HepG2 (cell line): Measurements from ENCODE around the gene HOXB2. TPM values are rescaled to one million over a fixed set of nuclear protein-coding genes. Genes with fewer than 3 reads are reported as not detected.

ENCODE experiments used
- ATAC-seq: fragments of 200-7000 bp; cut with Tn5 transposase; 3 replicates; pipeline ENCODE4 v1.9.1; 2020; ENCODE audit warnings: mild to moderate bottlenecking, moderate library complexity
- BruUV-seq: library from RNA; stranded (reverse); fragments of 400-500 nt; replicated peaks from 2 replicates; lab custom pipeline; 2021; lab: Mats Ljungman, UMichigan
- CTCF ChIA-PET: fragments of 300-600 bp; formaldehyde crosslinking; extraction: SDS; loops from one replicate; lab custom pipeline; 2021; ENCODE audit warnings: low total read pairs, inconsistent platforms, low intra/inter-chr PET ratio; lab: Yijun Ruan, JAX
- POLR2A ChIA-PET: fragments of 350-600 bp; sonication (Branson Sonifier 250); formaldehyde crosslinking; loops from one replicate; lab custom pipeline; 2020; ENCODE audit warnings: antibody characterized with exemption, inconsistent platforms; lab: Yijun Ruan, JAX
- DNase-seq: peaks from one replicate; pipeline ENCODE4 v3.0.0-alpha.2; 2015; ENCODE audit warnings: low spot score
- FAIRE-seq: peaks from 3 replicates; lab custom pipeline; 2011; peaks lifted over from hg19 to GRCh38; lab: Jason Lieb, UNC
- H2AFZ ChIP-seq: one replicate; pipeline ENCODE4 v1.6.1; 2011; ENCODE audit warnings: low read length, inconsistent platforms
- H3K27ac ChIP-seq: fragments of 300-600 bp; 3 replicates; pipeline ENCODE4 v1.8.0; 2011; ENCODE audit warnings: mixed run types, mild to moderate bottlenecking, mixed read lengths, low read length, inconsistent platforms; ENCODE audit not compliant: insufficient read depth; ENCODE audit errors: extremely low read length
- H3K27me3 ChIP-seq, 2 experiments: fragments of 200-600 bp in 1 of 2; 2 replicates in 1 of 2; 3 replicates in 1 of 2; pipeline versions ENCODE4 v1.6.0 to v1.8.0; 2011; ENCODE audit warnings: low read length in 2 of 2, mild to moderate bottlenecking in 2 of 2, moderate library complexity in 2 of 2, inconsistent platforms in 1 of 2; ENCODE audit not compliant: insufficient read depth in 2 of 2, control insufficient read depth in 1 of 2
- H3K36me3 ChIP-seq, 2 experiments: fragments of 200-600 bp in 1 of 2; replicated peaks in 1 of 2; 2 replicates in 1 of 2; 3 replicates in 1 of 2; pipeline versions ENCODE4 v1.5.1 to v1.8.0; 2011; ENCODE audit warnings: low read length in 2 of 2, inconsistent platforms in 1 of 2; ENCODE audit not compliant: insufficient read depth in 2 of 2, control insufficient read depth in 1 of 2
- H3K4me1 ChIP-seq: 2 replicates; pipeline ENCODE4 v1.5.1; 2012; ENCODE audit warnings: low read length, inconsistent platforms; ENCODE audit not compliant: insufficient read depth
- H3K4me2 ChIP-seq: 2 replicates; pipeline ENCODE4 v1.6.0; 2011; ENCODE audit warnings: low read depth, low read length, inconsistent platforms
- H3K4me3 ChIP-seq, 3 experiments: fragments of 200-600 bp in 1 of 3; sonication (generic), shearing (Covaris generic) in 1 of 3; replicated peaks in 1 of 3; 2 replicates each; pipeline ENCODE4 v1.5.1; 2011 to 2016; ENCODE audit warnings: low read length in 3 of 3, inconsistent platforms in 2 of 3, low read depth in 2 of 3, mild to moderate bottlenecking in 2 of 3, control low read depth in 1 of 3, mixed read lengths in 1 of 3; ENCODE audit not compliant: insufficient read depth in 1 of 3
- H3K79me2 ChIP-seq: one replicate; pipeline ENCODE4 v1.6.1; 2011; ENCODE audit warnings: low read length, inconsistent platforms; ENCODE audit not compliant: insufficient read depth
- H3K9ac ChIP-seq: 2 replicates; pipeline ENCODE4 v1.6.0; 2011; ENCODE audit warnings: mild to moderate bottlenecking, low read depth, low read length, inconsistent platforms; ENCODE audit not compliant: insufficient read depth
- H3K9me3 ChIP-seq: 2 replicates; pipeline ENCODE4 v1.5.1; 2012; ENCODE audit warnings: mild to moderate bottlenecking, low read length
- H4K20me1 ChIP-seq: 2 replicates; pipeline ENCODE4 v1.6.0; 2011; ENCODE audit warnings: inconsistent platforms, mild to moderate bottlenecking, low read length, moderate library complexity; ENCODE audit not compliant: insufficient read depth
- ELF4 ChIP-seq: sonication (generic); formaldehyde crosslinking; IDR thresholded peaks from 2 replicates; pipeline ENCODE4 v1.5.0; 2020; ENCODE audit warnings: missing genetic modification reagents, mild to moderate bottlenecking, moderate library complexity, borderline replicate concordance
- MAFF ChIP-seq: IDR thresholded peaks from 2 replicates; pipeline ENCODE4 v1.6.1; 2011; ENCODE audit warnings: low read depth, low read length, improper control_type of control experiment
- PRMT3 ChIP-seq: sonication (generic); formaldehyde crosslinking; IDR thresholded peaks from 2 replicates; pipeline ENCODE4 v1.8.1; 2022; ENCODE audit warnings: low read depth, mild to moderate bottlenecking, moderate library complexity, missing genetic modification reagents, borderline replicate concordance
- RBFOX2 ChIP-seq: fragments of 200-400 bp; formaldehyde crosslinking; IDR thresholded peaks from 2 replicates; pipeline ENCODE4 v1.6.1; 2017; ENCODE audit warnings: low read depth, mild to moderate bottlenecking, low read length
- RFX5 ChIP-seq: IDR thresholded peaks from 2 replicates; pipeline ENCODE4 v1.6.1; 2011; ENCODE audit warnings: low read depth, low read length, improper control_type of control experiment
- ZMAT3 ChIP-seq: sonication (generic); formaldehyde crosslinking; conservative IDR thresholded peaks from 2 replicates; pipeline ENCODE4 v1.7.0; 2021; ENCODE audit warnings: missing genetic modification reagents
- ZNF121 ChIP-seq: sonication (generic); formaldehyde crosslinking; IDR thresholded peaks from 2 replicates; pipeline ENCODE4 v1.5.0; 2020; ENCODE audit warnings: mild to moderate bottlenecking, missing genetic modification reagents
- WGBS: methylation state at CpG from one replicate; pipeline ENCODE4 v1.1.6; 2017; ENCODE audit warnings: low lambda C conversion rate; 5-methylcytosine and 5-hydroxymethylcytosine counted together
- in situ Hi-C: cut with HindIII; loops from 2 replicates; pipeline ENCODE4 v1.10.0; 2017; ENCODE audit warnings: low pct_unique_long_range_greater_than_20kb; ENCODE audit not compliant: extremely low pct_ligation_motif_present
- intact Hi-C: fragments of 100-400 bp; cut with micrococcal nuclease; formaldehyde crosslinking; loops from one replicate; pipeline ENCODE4 v1.10.0; 2022; ENCODE audit not compliant: unreplicated experiment
- polyA plus RNA-seq, 8 experiments: library from polyadenylated mRNA; depleted of rRNA in 3 of 8; stranded (reverse) in 7 of 8; unstranded in 1 of 8; fragments of >200 nt; fragmentation: Illumina TruSeq in 4 of 8; extraction: Trizol in 4 of 8; gene quantifications; 2 replicates each; pipeline versions ENCODE4 v1.2.1 to v1.2.3, GENCODE V29; 2011 to 2016; ENCODE audit warnings: low read depth in 4 of 8, missing spikeins in 1 of 8, mixed read lengths in 1 of 8; ENCODE audit not compliant: insufficient read depth in 1 of 8
- total RNA-seq, 5 experiments: library from RNA; depleted of rRNA; stranded (reverse); fragments of >200 nt; fragmentation: Illumina TruSeq; extraction: Trizol; gene quantifications; 2 replicates each; pipeline ENCODE4 v1.2.3, GENCODE V29; 2016; ENCODE audit warnings: low read depth in 1 of 5
- TF ChIP-seq, protein P1 (sequence below): IDR thresholded peaks from 2 replicates; pipeline ENCODE4 v1.6.1; 2012; ENCODE audit warnings: inconsistent platforms
- TF ChIP-seq, protein P2 (sequence below): sonication (generic); formaldehyde crosslinking; IDR thresholded peaks from 2 replicates; pipeline ENCODE4 v1.4.0; 2020; ENCODE audit warnings: mild to moderate bottlenecking, missing genetic modification reagents
- TF ChIP-seq, protein P3 (sequence below): sonication (generic); formaldehyde crosslinking; IDR thresholded peaks from 2 replicates; pipeline ENCODE4 v1.5.0; 2020; ENCODE audit warnings: missing genetic modification reagents, mild to moderate bottlenecking, borderline replicate concordance
- TF ChIP-seq, protein P4 (sequence below): sonication (generic); formaldehyde crosslinking; IDR thresholded peaks from 2 replicates; pipeline ENCODE4 v1.9.0; 2021; ENCODE audit warnings: missing genetic modification reagents, mild to moderate bottlenecking, borderline replicate concordance
- TF ChIP-seq, protein P5 (sequence below): sonication (generic); formaldehyde crosslinking; IDR thresholded peaks from 2 replicates; pipeline ENCODE4 v1.4.0; 2020; ENCODE audit warnings: missing genetic modification reagents
- TF ChIP-seq, protein P6 (sequence below): sonication (generic); formaldehyde crosslinking; IDR thresholded peaks from 2 replicates; pipeline ENCODE4 v1.9.0; 2022; ENCODE audit warnings: low read depth, missing genetic modification reagents
- TF ChIP-seq, protein P7 (sequence below): sonication (generic); formaldehyde crosslinking; IDR thresholded peaks from 2 replicates; pipeline ENCODE4 v1.8.1; 2023; ENCODE audit warnings: mild to moderate bottlenecking, missing genetic modification reagents

Gene HOXB2
- total and polyA plus RNA-seq, 2 of the 13 experiments (the other 11 are each of a cell fraction or from before 2014, with no cell fraction given), result not detected

DNA sequence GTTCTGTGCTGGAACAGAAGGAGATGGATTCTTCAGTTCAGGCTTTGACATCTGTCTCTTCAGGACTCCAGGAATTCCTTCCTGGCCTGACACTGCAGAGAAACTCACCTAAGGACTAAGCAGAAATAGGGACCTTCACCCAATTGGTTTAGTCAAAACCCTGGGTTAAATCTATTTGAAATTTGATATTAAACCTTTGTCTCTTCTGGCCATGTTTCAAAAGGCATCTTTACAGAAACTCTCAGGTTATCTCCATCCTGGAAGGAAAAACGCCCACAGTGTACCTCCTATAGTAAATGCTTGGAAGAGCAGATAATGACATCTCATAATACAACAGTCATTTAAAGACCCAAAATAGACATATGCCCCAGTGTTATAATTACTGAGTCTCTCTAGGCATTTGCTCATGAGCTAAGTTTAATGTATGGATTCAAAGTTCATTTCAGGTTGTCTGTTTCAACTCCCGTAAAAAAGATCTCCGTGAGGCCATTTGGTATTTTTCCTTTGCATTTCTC lies 38.9 kb upstream of the HOXB2 start:
- Histone ChIP-seq H3K27ac (no peak overlapping the region), H2AFZ (no peak overlapping the region), H3K9ac (no peak overlapping the region), H3K27me3 (peaks cover 33 to 95% of the 10 kb centered on the region in 2 experiments), H3K4me3 (no peak overlapping the region), H3K36me3 (no peaks in the 10 kb centered on the region), H3K9me3 (no peaks in the 10 kb centered on the region), H3K4me2 (no peak overlapping the region), H3K79me2 (no peaks in the 10 kb centered on the region), H3K4me1 (peaks cover 7% of the 10 kb centered on the region; the same call in 1 of the 2 replicates), H4K20me1 (peaks cover 4% of the 10 kb centered on the region; the same call in 1 of the 2 replicates)
- BruUV-seq, result no TSS peak
- DNase-seq, result no peak
- FAIRE-seq, result no peak
- 4% methylated on average over 3 of the region's 3 CpGs for WGBS
- in situ Hi-C loops, result no loop called here
- TF ChIP-seq, protein P1, sequence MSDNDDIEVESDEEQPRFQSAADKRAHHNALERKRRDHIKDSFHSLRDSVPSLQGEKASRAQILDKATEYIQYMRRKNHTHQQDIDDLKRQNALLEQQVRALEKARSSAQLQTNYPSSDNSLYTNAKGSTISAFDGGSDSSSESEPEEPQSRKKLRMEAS, result no peak
- TF ChIP-seq MAFF (no peak), ZNF121 (no peak), ZMAT3 (CRISPR knock-in tag) (no peak), RBFOX2 (no peak), RFX5 (no peak), PRMT3 (CRISPR knock-in tag) (no peak), ELF4 (CRISPR knock-in tag) (no peak)
- TF ChIP-seq, protein P2, sequence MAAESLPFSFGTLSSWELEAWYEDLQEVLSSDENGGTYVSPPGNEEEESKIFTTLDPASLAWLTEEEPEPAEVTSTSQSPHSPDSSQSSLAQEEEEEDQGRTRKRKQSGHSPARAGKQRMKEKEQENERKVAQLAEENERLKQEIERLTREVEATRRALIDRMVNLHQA (CRISPR knock-in tag), result no peak
- TF ChIP-seq, protein P3, sequence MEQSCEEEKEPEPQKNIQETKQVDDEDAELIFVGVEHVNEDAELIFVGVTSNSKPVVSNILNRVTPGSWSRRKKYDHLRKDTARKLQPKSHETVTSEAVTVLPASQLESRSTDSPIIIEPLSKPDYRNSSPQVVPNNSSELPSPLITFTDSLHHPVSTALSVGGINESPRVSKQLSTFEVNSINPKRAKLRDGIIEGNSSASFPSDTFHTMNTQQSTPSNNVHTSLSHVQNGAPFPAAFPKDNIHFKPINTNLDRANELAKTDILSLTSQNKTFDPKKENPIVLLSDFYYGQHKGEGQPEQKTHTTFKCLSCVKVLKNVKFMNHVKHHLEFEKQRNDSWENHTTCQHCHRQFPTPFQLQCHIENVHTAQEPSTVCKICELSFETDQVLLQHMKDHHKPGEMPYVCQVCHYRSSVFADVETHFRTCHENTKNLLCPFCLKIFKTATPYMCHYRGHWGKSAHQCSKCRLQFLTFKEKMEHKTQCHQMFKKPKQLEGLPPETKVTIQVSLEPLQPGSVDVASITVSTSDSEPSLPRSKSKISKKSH (CRISPR knock-in tag), result no peak
- TF ChIP-seq, protein P4, sequence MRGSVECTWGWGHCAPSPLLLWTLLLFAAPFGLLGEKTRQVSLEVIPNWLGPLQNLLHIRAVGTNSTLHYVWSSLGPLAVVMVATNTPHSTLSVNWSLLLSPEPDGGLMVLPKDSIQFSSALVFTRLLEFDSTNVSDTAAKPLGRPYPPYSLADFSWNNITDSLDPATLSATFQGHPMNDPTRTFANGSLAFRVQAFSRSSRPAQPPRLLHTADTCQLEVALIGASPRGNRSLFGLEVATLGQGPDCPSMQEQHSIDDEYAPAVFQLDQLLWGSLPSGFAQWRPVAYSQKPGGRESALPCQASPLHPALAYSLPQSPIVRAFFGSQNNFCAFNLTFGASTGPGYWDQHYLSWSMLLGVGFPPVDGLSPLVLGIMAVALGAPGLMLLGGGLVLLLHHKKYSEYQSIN, result no peak
- TF ChIP-seq, protein P5, sequence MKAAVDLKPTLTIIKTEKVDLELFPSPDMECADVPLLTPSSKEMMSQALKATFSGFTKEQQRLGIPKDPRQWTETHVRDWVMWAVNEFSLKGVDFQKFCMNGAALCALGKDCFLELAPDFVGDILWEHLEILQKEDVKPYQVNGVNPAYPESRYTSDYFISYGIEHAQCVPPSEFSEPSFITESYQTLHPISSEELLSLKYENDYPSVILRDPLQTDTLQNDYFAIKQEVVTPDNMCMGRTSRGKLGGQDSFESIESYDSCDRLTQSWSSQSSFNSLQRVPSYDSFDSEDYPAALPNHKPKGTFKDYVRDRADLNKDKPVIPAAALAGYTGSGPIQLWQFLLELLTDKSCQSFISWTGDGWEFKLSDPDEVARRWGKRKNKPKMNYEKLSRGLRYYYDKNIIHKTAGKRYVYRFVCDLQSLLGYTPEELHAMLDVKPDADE (CRISPR knock-in tag), result no peak
- TF ChIP-seq, protein P6, sequence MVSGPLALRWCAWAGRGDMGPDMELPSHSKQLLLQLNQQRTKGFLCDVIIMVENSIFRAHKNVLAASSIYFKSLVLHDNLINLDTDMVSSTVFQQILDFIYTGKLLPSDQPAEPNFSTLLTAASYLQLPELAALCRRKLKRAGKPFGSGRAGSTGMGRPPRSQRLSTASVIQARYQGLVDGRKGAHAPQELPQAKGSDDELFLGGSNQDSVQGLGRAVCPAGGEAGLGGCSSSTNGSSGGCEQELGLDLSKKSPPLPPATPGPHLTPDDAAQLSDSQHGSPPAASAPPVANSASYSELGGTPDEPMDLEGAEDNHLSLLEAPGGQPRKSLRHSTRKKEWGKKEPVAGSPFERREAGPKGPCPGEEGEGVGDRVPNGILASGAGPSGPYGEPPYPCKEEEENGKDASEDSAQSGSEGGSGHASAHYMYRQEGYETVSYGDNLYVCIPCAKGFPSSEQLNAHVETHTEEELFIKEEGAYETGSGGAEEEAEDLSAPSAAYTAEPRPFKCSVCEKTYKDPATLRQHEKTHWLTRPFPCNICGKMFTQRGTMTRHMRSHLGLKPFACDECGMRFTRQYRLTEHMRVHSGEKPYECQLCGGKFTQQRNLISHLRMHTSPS (CRISPR knock-in tag), result no peak
- TF ChIP-seq, protein P7, sequence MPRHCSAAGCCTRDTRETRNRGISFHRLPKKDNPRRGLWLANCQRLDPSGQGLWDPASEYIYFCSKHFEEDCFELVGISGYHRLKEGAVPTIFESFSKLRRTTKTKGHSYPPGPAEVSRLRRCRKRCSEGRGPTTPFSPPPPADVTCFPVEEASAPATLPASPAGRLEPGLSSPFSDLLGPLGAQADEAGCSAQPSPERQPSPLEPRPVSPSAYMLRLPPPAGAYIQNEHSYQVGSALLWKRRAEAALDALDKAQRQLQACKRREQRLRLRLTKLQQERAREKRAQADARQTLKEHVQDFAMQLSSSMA (CRISPR knock-in tag), result no peak
- ChIA-PET POLR2A (no interaction called here), CTCF (no interaction called here)
- intact Hi-C loops, result no loop called here
- no peak for ATAC-seq
